ENCODE measurements around the gene MT1F.

The MT1F gene

GRCh38 chr16:56625943-56626654, 31.7 kb upstream of the MT1F start:
- DNase-seq (ENCODE audit: low read depth, low spot score), result no peak

GRCh38 chr16:56626685-56627084, 31.1 kb upstream of the MT1F start:
- no peak for DNase-seq (ENCODE audit: low read depth, low spot score)

GRCh38 chr16:56628486-56629350, 29.0 kb upstream of the MT1F start:
- no peak for DNase-seq (ENCODE audit: low read depth, low spot score)

- DNase-seq (ENCODE audit: low read depth, low spot score), result no peak
Observed at GRCh38 chr16:56629531-56629930, 28.2 kb upstream of the MT1F start.

GRCh38 chr16:56630134-56630533, 27.6 kb upstream of the MT1F start:
- no peak for DNase-seq (ENCODE audit: low read depth, low spot score)

- no peak for DNase-seq (ENCODE audit: low read depth, low spot score)
Observed at GRCh38 chr16:56631197-56631596, 26.6 kb upstream of the MT1F start.

GRCh38 chr16:56631832-56632155, 26.0 kb upstream of the MT1F start:
- DNase-seq (ENCODE audit: low read depth, low spot score), result no peak

GRCh38 chr16:56632156-56632847, 25.5 kb upstream of the MT1F start, which contains the start of gene MT1M:
Gene MT1M, plus strand, starts transcription at chr16:56632659. Its CDS starts 73 bp downstream, at chr16:56632732.
- DNase-seq (ENCODE audit: low read depth, low spot score), result no peak

- no peak for DNase-seq (ENCODE audit: low read depth, low spot score)
Observed at GRCh38 chr16:56632848-56633365, 24.9 kb upstream of the MT1F start.

- DNase-seq (ENCODE audit: low read depth, low spot score), result no peak
Observed at GRCh38 chr16:56633535-56633934, 24.2 kb upstream of the MT1F start.

- no peak for DNase-seq (ENCODE audit: low read depth, low spot score)
Observed at GRCh38 chr16:56634715-56635440, 22.9 kb upstream of the MT1F start.

GRCh38 chr16:56635441-56635967, 22.3 kb upstream of the MT1F start:
- DNase-seq (ENCODE audit: low read depth, low spot score), result no peak

- DNase-seq (ENCODE audit: low read depth, low spot score), result no peak
Observed at GRCh38 chr16:56636616-56637413, 20.9 kb upstream of the MT1F start.

GRCh38 chr16:56637814-56638750, 19.7 kb upstream of the MT1F start, which contains the start of gene MT1A:
Gene MT1A, plus strand, starts transcription at chr16:56638666. Its CDS starts 73 bp downstream, at chr16:56638739.
- DNase-seq (ENCODE audit: low read depth, low spot score), result no peak

- no peak for DNase-seq (ENCODE audit: low read depth, low spot score)
Observed at GRCh38 chr16:56639045-56639444, 18.7 kb upstream of the MT1F start.

- DNase-seq (ENCODE audit: low read depth, low spot score), result no peak
Observed at GRCh38 chr16:56640076-56640475, 17.7 kb upstream of the MT1F start.

GRCh38 chr16:56641166-56641565, 16.6 kb upstream of the MT1F start:
- DNase-seq (ENCODE audit: low read depth, low spot score), result no peak

GRCh38 chr16:56643080-56643778, 14.5 kb upstream of the MT1F start:
- no peak for DNase-seq (ENCODE audit: low read depth, low spot score)

GRCh38 chr16:56643833-56644232, 13.9 kb upstream of the MT1F start:
- no peak for DNase-seq (ENCODE audit: low read depth, low spot score)
